ENCODE measurements around the gene OPRPN. TPM values are rescaled to one million over a fixed set of nuclear protein-coding genes. Genes with fewer than 3 reads are reported as not detected.

The OPRPN gene, protein sequence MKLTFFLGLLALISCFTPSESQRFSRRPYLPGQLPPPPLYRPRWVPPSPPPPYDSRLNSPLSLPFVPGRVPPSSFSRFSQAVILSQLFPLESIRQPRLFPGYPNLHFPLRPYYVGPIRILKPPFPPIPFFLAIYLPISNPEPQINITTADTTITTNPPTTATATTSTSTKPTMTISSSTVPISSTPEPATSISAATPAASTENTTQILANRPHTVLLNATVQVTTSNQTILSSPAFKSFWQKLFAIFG
- not detected in 2 replicates for total RNA-seq (2014; rRNA removed; shearing (Covaris generic))

DNA sequence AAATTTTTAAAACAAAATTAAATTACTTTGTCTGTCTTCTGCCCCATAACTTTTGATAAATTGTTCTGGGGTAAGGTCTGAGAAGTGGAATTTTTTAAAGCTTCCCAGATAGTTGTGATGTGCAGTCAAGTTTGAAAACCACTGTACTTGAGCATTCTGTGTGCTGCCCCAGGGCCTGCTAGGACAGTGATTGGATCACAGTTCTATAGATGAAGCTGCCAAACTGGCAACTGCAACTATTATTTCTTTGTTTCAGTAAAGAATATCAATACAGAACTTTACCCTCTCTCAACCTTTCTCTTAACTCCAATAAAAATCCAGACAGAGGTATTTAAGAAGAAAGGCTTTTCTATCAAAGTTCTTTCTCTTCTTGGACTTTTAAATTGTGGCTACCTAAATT, at the start of gene OPRPN:
Gene OPRPN (plus strand): TSS at position 361 of the 400 bp plus-strand sequence. CDS start 1,346 bp downstream, outside the sequence.
- DNase-seq (ENCODE audit: low spot score): no peak

DNA sequence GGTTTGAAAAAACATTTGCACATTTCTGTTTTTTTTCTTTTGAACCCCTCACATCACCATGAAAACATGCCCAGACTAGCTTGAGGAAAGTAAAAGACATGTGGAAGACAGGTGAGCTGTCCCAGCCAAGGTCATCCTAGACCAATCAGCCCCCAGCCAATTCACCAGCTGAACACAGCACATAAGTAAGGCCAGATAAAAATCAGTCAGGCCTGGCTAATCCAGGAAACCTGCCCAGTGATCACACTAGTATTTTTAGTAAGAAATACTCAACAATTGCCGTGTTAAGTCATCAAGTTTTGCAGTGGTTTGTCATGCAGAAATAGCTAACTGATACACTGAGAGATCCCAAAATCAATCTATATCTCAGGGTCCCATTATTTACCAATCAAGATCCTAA, 41.6 kb upstream of the OPRPN start:
- DNase-seq (ENCODE audit: low spot score): no peak

DNA sequence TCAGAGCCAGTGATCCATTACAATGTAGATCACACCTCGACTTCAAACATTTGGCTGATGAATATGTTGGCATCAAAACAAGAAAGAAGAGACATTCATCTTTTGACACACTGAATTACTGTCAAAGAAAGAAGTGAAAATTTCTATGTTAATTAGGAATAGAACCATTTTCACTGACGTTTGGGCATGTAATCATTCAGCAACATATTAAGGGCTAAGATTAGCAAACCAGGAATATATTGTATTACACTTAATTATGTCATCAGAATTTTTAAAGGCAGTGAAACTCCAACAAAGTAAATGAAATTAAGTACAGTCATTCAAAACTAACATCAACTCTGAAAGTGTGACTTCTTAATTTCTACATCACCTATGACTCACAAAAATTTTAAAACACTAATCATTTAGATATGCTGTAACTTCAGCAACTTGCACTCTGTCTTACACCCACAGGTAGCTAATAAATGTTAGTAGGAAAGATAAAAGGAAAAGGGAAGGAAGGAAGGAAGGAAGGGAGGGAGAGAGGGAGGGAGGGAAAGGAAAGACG, 38.6 kb upstream of the OPRPN start:
- no peak for DNase-seq (ENCODE audit: low spot score)

- DNase-seq (ENCODE audit: low spot score): no peak
These were observed 37.3 kb upstream of the OPRPN start, which contains the start of gene SMR3A for GRCh38 chr4:70360460-70360859. SMR3A (plus strand) TSS chr4:70360760; CDS start chr4:70362116, 1,356 bp downstream.

DNA sequence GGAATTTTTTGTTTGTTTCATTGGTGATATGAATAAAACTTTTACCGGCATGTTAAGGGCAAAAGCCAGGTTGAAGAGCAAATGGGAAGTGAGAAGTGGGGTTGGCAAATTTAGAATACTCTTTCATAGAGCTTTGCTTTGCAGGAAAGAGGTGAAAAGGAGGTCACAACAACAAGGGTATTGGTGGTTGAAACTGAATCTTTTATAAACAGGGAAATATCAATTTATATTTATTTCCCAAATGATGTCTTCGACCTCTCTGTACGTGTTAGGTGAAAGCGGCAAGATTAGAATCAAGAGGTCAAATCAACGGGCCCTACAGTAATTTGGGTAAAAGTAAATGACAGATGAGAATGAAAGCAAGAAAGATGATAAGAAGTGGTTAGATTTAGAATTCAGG, 33.7 kb upstream of the OPRPN start:
- DNase-seq (ENCODE audit: low spot score): no peak

- no peak for DNase-seq (ENCODE audit: low spot score)
These were observed 32.3 kb upstream of the OPRPN start for GRCh38 chr4:70365479-70365878.

DNA sequence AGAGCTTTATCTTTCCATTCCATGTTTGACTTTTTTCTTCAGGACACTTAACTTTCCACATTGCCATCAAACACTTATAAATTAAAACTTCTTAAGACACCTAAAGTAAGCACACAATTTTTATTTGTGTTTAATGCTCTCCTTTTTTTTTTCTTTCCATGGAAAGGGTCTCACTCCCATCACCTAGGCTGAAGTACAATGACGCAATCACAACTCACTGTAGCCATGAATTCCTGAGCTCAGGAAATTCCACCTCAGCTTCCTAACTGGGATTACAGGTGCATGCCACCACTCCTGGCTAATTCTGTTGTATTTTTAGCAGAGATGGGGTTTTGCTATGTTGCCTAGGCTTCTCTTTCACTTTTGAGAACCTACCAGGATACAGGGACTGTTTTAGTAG, 29.9 kb upstream of the OPRPN start:
- no peak for DNase-seq (ENCODE audit: low spot score)

GRCh38 chr4:70371987-70372386, 25.8 kb upstream of the OPRPN start:
- no peak for DNase-seq (ENCODE audit: low spot score)

- no peak for DNase-seq (ENCODE audit: low spot score)
These were observed 25.0 kb upstream of the OPRPN start for GRCh38 chr4:70372760-70373159.

DNA sequence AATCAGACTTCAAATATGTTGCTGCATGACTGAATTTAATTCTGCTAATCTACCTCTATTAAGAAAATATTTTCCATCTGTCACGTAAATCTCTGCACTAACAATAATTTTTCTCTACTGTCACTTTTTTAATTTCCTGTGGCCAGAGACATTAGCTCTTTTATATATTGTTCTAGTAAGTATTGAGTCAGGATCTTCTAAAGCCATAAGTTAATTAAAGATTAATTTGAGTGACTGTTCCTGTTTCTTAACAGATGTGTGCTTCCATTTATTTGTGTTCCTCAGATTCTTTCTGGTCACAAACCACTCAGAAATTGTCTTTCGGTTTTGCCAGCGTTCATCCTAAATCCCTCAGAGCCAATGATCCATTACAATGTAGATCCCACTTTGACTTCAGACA, 17.2 kb upstream of the OPRPN start:
- DNase-seq (ENCODE audit: low spot score): no peak

DNA sequence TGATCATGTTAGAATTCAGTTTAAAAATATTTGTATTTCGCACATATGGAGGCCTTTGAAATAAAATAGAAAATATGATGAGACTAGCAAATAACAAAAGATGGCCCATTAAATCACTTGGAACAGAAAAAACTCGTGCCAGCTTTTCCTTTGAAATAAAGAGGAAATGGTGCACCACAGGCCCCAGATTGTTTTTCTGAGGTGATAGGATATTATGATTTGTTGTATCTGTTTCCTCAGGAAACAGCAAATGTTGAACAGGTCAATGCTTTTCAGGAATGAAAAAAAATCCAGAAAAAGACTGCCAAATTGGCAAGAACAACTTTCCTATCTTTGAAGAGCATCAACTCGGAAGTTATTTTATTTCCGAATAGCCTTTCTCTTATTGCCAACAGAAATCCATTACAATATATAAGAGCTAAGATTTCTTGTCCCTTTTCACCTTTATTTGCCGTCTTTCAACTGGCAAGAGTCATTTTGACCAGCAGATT, 15.0 kb upstream of the OPRPN start, which contains the start of gene SMR3B:
Gene SMR3B (plus strand): TSS at position 441 of the 491 bp plus-strand sequence. CDS start 1,380 bp downstream, outside the sequence.
- DNase-seq (ENCODE audit: low spot score): no peak

GRCh38 chr4:70392057-70392776, 5.5 kb upstream of the OPRPN start:
- DNase-seq (ENCODE audit: low spot score): no peak

GRCh38 chr4:70399319-70399718, 1.6 kb downstream of the OPRPN start:
- no peak for DNase-seq (ENCODE audit: low spot score)

DNA sequence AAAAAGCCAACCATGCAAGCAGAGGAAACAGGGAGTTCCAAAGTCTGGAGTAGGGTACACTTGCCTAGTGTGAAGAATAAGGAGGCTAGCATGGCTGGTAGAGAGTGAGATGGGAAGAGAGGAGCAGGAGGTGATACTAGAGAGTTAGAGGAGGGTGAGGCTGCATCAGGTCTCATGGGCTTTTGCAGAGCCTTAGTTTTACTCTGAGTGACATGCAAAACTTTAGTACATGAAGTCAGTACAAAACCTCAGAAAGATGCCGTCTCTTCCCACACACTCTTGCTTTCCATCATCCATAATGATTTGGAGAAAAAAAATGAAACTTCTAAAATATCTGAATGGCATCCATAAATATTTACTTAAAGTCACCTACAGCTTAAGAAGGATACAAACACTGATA, 5.0 kb downstream of the OPRPN start:
- DNase-seq (ENCODE audit: low spot score): no peak

- DNase-seq (ENCODE audit: low spot score): no peak
These were observed 8.0 kb downstream of the OPRPN start for GRCh38 chr4:70405765-70406164.

- no peak for DNase-seq (ENCODE audit: low spot score)
These were observed 27.6 kb downstream of the OPRPN start for GRCh38 chr4:70425306-70425705.

DNA sequence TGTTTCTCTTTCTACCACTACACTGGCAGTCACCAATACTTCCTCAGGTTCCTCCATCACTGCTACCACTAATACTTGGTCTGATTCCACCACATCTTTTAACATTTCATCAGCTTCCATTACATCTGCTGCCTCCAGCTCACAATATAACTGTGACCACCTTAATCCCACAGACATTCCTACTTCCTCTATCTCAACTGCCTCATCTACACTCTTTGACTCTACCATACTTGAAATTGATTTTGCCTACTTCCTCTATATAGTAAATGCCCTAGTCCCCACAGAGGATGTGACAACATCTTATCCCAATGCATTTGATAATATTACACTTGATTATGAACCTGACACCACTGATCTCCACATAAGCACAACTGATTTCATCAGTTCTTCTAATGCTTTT, 29.0 kb downstream of the OPRPN start:
- DNase-seq (ENCODE audit: low spot score): no peak

DNA sequence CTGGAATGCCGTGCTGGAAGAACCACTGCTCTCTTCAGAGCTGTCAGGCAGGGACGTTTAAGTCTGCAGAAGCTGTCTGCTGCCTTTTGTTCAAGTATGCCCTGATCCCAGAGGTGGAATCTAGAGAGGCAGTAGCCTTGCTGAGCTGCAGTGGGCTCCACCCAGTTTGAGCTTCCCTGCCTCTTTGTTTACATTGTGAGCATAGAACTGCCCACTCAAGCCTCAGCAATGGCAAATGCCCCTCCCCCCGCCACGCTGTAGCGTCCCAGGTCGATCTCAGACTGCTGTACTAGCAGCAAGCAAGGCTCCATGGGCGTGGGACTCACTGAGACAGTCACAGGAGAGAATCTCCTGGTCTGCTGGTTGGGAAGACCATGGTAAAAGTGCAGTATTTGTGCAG, 39.5 kb downstream of the OPRPN start:
- DNase-seq (ENCODE audit: low spot score): no peak

DNA sequence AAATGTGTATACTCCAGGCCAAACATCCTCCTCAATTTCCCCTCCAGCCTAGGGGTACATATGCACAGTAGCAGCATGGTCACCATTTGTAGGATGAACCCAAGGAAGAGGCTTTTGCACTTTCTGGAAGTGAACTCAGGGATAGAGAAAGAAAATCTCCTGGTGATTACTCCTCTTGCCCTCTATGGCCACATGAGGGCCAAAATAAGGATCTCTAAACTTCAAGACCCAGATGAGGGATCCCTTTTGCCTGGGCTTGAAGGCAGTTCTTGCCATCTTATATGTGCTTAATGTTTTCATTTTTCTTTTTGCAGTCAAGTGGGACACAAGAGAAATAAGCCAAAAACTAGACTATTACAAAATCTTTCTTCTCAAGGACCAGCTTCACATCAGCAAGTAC, 44.7 kb downstream of the OPRPN start:
- no peak for DNase-seq (ENCODE audit: low spot score)

DNA sequence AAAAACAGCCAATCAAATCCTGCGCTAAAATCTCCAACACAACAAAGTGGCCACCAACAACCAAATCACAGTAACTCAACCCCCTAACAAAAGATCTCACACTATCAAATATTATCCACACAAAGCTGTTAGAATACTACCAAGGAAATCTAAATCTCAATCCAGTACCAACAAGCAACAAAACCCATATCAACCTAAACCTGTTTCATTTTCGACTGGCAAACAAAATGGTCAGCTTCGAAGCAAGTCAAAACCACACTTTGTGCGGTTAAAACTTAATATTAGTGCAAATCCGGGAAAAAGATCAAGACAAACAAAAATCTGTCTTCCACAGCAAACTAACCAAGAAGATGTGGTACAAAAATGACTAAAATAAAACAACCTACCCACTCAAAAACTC, 45.6 kb downstream of the OPRPN start:
- no peak for DNase-seq (ENCODE audit: low spot score)

- DNase-seq (ENCODE audit: low spot score): no peak
These were observed 51.5 kb downstream of the OPRPN start for GRCh38 chr4:70449220-70449619.

- no peak for DNase-seq (ENCODE audit: low spot score)
These were observed 55.2 kb downstream of the OPRPN start for GRCh38 chr4:70452946-70453345.
